ENCODE measurements around the gene PLEK. TPM values are rescaled to one million over a fixed set of nuclear protein-coding genes. Genes with fewer than 3 reads are reported as not detected.

Gene PLEK
- total RNA-seq, 1 donor = 0.36 TPM

Other genes with a start within 250 kb of the PLEK start
- gene PNO1, start 207.4 kb upstream of the PLEK start, total RNA-seq = 10.5 and 15.0 TPM in 2 replicates
- gene PPP3R1, start 112.8 kb upstream of the PLEK start, total RNA-seq = 29.7 and 32.1 TPM in 2 replicates
- gene CNRIP1, start 45.3 kb upstream of the PLEK start, total RNA-seq = 43.4 and 46.3 TPM in 2 replicates
- gene FBXO48, start 102.0 kb downstream of the PLEK start, total RNA-seq = 0.72 and 0.88 TPM in 2 replicates
- gene APLF, start 102.3 kb downstream of the PLEK start, total RNA-seq = 10.0 and 10.5 TPM in 2 replicates